Coronary artery (tissue), 2 donors: ENCODE measurements around the gene FHIT.

ENCODE experiments used
- DNase-seq: peaks from one replicate; pipeline ENCODE4 v3.0.0-alpha.2; 2017; ENCODE audit warnings: low spot score
- H3K27ac ChIP-seq, 2 donors: fragments of 200-600 bp; sonication (generic); one replicate each; pipeline ENCODE4 v1.5.1; 2016 to 2019
- H3K4me3 ChIP-seq: fragments of 200-600 bp; sonication (generic); 2 replicates; pipeline ENCODE4 v1.5.1; 2016; ENCODE audit warnings: mild to moderate bottlenecking, moderate library complexity
- CTCF ChIP-seq: fragments of 200-600 bp; sonication (generic); IDR thresholded peaks from one replicate; pipeline ENCODE4 v1.5.1; 2019; ENCODE audit warnings: antibody characterized with exemption

The FHIT gene

DNA sequence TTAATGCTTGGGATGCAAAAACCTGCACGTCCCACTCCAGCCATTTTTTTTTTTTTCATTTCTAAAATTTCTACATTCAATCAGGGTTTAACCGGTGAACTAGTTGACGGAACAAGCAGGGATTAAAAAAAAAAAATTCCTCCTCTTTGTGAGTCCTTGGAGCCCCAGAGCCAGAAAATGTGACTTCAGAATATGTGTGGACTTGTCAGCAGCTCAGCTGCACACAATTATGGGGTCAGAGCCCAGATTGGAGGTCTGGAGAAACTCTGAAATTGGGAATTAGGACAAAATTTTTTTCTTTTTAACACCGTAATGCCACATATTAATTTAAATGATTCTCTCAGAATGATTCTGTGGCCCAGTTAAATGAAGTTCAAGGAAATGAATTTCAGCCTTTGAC lies 1280.5 kb downstream of the FHIT start:
- Histone ChIP-seq H3K27ac (no peak overlapping the region), H3K4me3 (no peak overlapping the region)
- no peak for DNase-seq
- TF ChIP-seq CTCF = no peak

DNA sequence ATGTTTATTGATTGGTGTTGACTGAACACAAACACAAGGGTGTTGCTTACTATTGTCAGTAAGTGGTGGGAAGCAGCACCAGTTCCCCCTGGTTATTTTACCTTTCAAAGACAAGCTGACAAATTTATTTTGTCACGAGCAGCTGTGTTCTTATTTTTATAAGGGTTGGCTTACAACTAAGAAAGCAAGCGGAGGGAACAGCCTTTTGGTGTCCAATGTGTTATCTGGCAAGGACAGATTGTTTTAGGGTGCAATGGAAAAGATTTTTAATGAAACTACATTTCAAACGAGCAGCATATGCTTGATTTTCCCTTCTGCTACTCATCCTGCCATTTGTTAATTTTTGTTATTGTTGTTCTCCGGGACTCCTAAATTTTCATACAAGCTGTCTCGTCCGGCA lies 1280.9 kb downstream of the FHIT start:
- TF ChIP-seq CTCF = no peak
- no peak for DNase-seq
- no peak overlapping the region for H3K27ac ChIP-seq
- H3K4me3 ChIP-seq = no peak overlapping the region

DNA sequence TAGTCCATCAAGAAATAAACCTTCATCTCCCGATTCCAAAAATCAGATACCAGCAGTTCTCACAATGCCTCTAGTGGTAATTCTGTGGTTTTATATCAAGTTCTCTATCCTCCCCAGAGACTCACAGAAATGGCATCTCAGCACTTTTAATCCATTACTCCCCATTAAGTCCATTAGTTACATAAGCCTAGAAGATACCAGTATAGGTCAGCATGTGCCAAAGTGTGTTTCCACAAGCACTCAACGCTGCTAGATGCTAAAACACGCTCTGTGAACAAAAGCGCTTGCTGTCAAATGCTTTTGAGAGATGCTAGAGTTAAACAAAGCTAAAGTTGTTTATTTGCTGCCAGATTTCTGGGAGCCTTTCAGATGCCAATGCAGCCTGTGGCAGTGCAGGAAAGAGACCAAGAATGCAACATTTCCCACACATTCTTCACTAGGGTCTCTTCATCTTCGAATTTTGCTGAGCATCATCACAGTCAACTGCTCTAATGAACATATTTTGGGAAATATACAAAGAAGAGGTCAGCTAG lies 1282.7 kb downstream of the FHIT start:
- H3K4me3 ChIP-seq = no peak overlapping the region
- H3K27ac ChIP-seq = no peak overlapping the region
- DNase-seq = no peak
- TF ChIP-seq CTCF = no peak

- H3K27ac ChIP-seq = no peak overlapping the region
- no peak overlapping the region for H3K4me3 ChIP-seq
- no peak for TF ChIP-seq CTCF
- no peak for DNase-seq
Measured at GRCh38 chr3:59963676-59964075, 1287.6 kb downstream of the FHIT start.

DNA sequence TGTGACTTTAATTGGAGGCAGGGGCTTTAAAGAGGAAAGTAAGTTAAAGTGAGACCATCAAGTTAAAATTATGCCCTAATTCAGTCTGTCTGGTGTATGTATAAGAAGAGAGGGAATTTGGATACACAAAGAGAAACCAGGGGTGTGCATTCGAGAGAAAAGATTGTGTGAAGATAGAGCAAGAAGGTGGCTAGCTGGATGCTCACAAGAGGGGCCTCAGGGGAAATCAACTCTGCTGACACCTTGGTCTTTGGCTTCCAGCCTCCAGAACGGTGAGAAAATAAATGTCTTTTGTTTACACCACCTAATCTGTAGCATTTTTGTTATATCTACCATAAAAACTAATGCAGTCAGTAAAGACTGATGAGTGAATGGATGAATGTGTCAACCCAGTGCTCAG lies 1294.1 kb downstream of the FHIT start:
- no peak overlapping the region for H3K27ac ChIP-seq
- TF ChIP-seq CTCF = no peak
- no peak for DNase-seq
- H3K4me3 ChIP-seq = no peak overlapping the region

- Histone ChIP-seq H3K27ac (no peak overlapping the region), H3K4me3 (no peak overlapping the region)
- DNase-seq = no peak
- TF ChIP-seq CTCF = no peak
Measured at GRCh38 chr3:59953104-59953503, 1298.1 kb downstream of the FHIT start.

- no peak for TF ChIP-seq CTCF
- Histone ChIP-seq H3K4me3 (no peak overlapping the region), H3K27ac (no peak overlapping the region)
- DNase-seq = no peak
Measured at GRCh38 chr3:59949311-59949710, 1301.9 kb downstream of the FHIT start.
